Stimulated activated CD8-positive, alpha-beta memory T cell treated with anti-CD3 and anti-CD28 coated beads, Interleukin-12 subunit alpha, Interleukin-12 subunit beta, amount 100 ng/mL, for 24 hours (primary cell): ENCODE measurements around the gene PAGE4.

Source experiments
- DNase-seq: peaks from one replicate; pipeline ENCODE4 v3.0.0-alpha.2; 2020; ENCODE audit errors: extremely low read depth

PAGE4 gene

GRCh38 chrX:49868739-49869138, 39.6 kb downstream of the PAGE4 start:
- DNase-seq, result no peak

GRCh38 chrX:49876750-49877149, 47.6 kb downstream of the PAGE4 start:
- no peak for DNase-seq

DNA sequence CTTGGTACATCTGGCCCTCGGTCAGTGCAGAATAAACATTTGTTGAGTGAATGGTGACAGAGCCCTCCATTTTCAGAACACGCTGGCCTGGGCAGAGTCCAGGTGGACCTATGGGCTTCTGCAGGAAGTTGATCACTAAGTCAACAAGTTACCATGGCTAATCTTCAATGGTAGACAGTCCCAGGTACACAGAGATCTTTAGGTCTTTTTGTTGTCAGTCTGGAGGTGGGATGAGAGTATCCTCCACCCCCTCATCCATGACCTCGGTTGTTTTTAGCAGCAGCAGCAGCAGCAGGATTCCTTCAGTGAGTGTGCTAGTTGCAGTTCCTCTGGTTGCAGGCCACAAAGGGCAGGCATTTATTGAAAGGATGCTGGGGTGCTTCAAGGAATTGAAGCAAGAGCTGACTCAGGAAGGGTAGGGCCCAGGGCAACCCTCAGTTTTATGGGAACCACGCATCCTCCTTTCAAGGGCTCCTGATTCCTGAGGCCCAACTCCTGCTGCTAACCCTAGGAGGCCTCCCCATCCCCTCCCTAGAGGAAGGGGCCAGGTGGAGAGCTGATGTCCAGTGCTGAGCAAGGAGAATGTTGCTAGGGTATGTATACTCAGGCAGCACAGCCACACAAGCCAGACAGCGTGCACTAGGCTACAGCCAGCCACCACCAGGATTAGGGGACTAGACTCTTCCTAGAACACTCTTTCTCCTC, 48.4 kb downstream of the PAGE4 start:
- no peak for DNase-seq

GRCh38 chrX:49878128-49878833, 49.2 kb downstream of the PAGE4 start:
- DNase-seq, result no peak

- peak; percentile 47 for DNase-seq
These were observed 49.9 kb downstream of the PAGE4 start, which contains the start of gene USP27X for GRCh38 chrX:49878834-49879655. Gene USP27X, plus strand, starts transcription at chrX:49879484. Its CDS starts 824 bp downstream, at chrX:49880308.

DNA sequence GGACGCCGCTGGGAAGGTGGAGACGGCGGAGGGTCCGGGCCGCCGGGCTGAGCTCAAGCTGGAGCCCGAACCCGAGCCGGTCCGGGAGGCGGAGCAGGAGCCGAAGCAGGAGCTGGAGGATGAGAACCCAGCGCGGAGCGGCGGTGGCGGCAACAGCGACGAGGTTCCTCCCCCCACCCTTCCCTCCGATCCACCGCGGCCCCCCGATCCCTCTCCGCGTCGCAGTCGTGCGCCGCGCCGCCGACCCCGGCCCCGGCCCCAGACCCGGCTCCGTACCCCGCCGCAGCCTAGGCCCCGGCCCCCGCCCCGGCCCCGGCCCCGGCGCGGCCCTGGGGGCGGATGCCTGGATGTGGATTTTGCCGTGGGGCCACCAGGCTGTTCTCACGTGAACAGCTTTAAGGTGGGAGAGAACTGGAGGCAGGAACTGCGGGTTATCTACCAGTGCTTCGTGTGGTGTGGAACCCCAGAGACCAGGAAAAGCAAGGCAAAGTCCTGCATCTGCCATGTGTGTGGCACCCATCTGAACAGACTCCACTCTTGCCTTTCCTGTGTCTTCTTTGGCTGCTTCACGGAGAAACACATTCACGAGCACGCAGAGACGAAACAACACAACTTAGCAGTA, 50.7 kb downstream of the PAGE4 start:
- no peak for DNase-seq

GRCh38 chrX:49880668-49881067, 51.6 kb downstream of the PAGE4 start:
- no peak for DNase-seq
